Astrocyte (in vitro differentiated cells and primary cell): ENCODE results near the gene SLCO3A1.

Experiments
- EZH2 ChIP-seq: IDR thresholded peaks from 2 replicates; pipeline ENCODE4 v1.6.1; 2012; ENCODE audit warnings: mild to moderate bottlenecking, low read length, inconsistent platforms; ENCODE audit not compliant: insufficient read depth
- TF ChIP-seq, protein P1 (sequence below): IDR thresholded peaks from 2 replicates; pipeline ENCODE4 v1.5.1; 2011; ENCODE audit warnings: low read depth, mild to moderate bottlenecking, inconsistent platforms, low read length, moderate library complexity; ENCODE audit not compliant: insufficient read depth

DNA sequence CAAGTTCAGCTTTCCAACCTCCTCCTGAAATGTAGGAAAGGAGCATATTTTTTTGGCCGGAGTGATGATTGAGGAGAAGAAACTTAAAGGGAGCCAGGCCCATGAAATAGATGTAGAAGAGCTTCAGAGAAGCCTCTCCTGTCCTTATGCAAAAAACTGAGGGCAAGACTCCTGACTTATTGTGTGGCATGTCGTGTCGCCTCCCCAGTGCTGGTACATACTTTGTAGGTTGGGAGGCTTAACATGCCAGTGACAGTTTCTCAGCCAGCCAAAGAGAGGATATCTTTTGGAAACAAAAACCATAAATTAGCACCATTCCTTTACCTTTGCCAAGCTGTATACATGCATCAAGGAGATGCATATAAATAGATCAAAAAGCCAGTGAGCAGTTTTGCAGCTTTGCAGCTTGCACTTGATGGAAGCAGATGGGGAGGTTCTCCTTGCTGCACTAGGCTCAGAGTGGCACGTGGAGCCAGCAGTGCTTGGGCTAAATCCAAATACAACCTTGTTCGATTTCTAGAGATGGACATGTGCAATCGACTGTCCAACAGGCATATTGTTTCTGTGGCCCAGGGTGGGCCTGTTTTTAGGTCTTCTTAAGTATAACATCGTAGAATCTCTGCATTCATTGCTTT is 10.2 kb downstream of the SLCO3A1 start:
- no peak for TF ChIP-seq EZH2
- TF ChIP-seq, protein P1, sequence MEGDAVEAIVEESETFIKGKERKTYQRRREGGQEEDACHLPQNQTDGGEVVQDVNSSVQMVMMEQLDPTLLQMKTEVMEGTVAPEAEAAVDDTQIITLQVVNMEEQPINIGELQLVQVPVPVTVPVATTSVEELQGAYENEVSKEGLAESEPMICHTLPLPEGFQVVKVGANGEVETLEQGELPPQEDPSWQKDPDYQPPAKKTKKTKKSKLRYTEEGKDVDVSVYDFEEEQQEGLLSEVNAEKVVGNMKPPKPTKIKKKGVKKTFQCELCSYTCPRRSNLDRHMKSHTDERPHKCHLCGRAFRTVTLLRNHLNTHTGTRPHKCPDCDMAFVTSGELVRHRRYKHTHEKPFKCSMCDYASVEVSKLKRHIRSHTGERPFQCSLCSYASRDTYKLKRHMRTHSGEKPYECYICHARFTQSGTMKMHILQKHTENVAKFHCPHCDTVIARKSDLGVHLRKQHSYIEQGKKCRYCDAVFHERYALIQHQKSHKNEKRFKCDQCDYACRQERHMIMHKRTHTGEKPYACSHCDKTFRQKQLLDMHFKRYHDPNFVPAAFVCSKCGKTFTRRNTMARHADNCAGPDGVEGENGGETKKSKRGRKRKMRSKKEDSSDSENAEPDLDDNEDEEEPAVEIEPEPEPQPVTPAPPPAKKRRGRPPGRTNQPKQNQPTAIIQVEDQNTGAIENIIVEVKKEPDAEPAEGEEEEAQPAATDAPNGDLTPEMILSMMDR: no peak
